ENCODE measurements around the gene FBXO33. TPM values are rescaled to one million over a fixed set of nuclear protein-coding genes. Genes with fewer than 3 reads are reported as not detected.
"Not testable (repeated sequence)": the region's sequence is repeated elsewhere in the genome, so short reads cannot be mapped to it uniquely, and the experiment has no call there.

The FBXO33 gene
- total and polyA plus RNA-seq, 9 donors, result 5.4 to 22.2 (median 9.0) TPM

- Histone ChIP-seq H3K27me3 (no peaks in the 10 kb centered on the region), H3K4me3 (no peak overlapping the region), H3K4me1 (ENCODE audit: insufficient read depth) (no peaks in the 10 kb centered on the region), H3K9me3 (no peaks in the 10 kb centered on the region), H3K36me3 (no peaks in the 10 kb centered on the region), H3K27ac (no peak overlapping the region)
- TF ChIP-seq POLR2A (IDR thresholded peaks at IDR 0.05) (no peak), EP300 (IDR thresholded peaks at IDR 0.05) (no peak), CTCF (IDR thresholded peaks at IDR 0.05) (no peak)
- intact Hi-C loops (cut with DNase I), result loop anchor here in 1 of 4 donors (10.0 kb wide), 1 partner anchor 252 kb away; the partner anchor contains the start of gene GEMIN2
- 93 to 97% (median 97%) methylated on average over 10 of the region's 10 CpGs for WGBS, 3 donors
- DNase-seq, result no peak
Measured at GRCh38 chr14:39366460-39367386, 65.5 kb downstream of the FBXO33 start.

GRCh38 chr14:39365354-39365753 lies 66.9 kb downstream of the FBXO33 start:
- no peak for DNase-seq
- Histone ChIP-seq H3K4me1 (ENCODE audit: insufficient read depth) (no peaks in the 10 kb centered on the region), H3K27ac (no peak overlapping the region), H3K4me3 (no peak overlapping the region), H3K27me3 (no peaks in the 10 kb centered on the region), H3K9me3 (no peaks in the 10 kb centered on the region), H3K36me3 (no peaks in the 10 kb centered on the region)
- intact Hi-C loops (cut with DNase I), result loop anchor here in 1 of 4 donors (10.0 kb wide), 1 partner anchor 251 kb away; the partner anchor contains the start of gene GEMIN2
- WGBS, 3 donors, result 94 to 100% (median 94%) methylated on average over 1 of the region's 1 CpG
- TF ChIP-seq CTCF (IDR thresholded peaks at IDR 0.05), result no peak
- TF ChIP-seq POLR2A (IDR thresholded peaks at IDR 0.05), result no peak
- TF ChIP-seq EP300 (IDR thresholded peaks at IDR 0.05), result no peak

- Histone ChIP-seq H3K27ac (no peak overlapping the region), H3K27me3 (no peaks in the 10 kb centered on the region), H3K4me1 (ENCODE audit: insufficient read depth) (no peaks in the 10 kb centered on the region), H3K36me3 (no peaks in the 10 kb centered on the region), H3K4me3 (no peak overlapping the region), H3K9me3 (no peaks in the 10 kb centered on the region)
- no peak for DNase-seq
- no peak for TF ChIP-seq EP300 (IDR thresholded peaks at IDR 0.05)
- TF ChIP-seq POLR2A (IDR thresholded peaks at IDR 0.05), result no peak
- TF ChIP-seq CTCF (IDR thresholded peaks at IDR 0.05), result no peak
- 79 to 91% (median 85%) methylated on average over 1 of the region's 1 CpG for WGBS, 3 donors
- intact Hi-C loops (cut with DNase I), result loop anchor here in 1 of 4 donors (10.0 kb wide), 1 partner anchor 250 kb away; the partner anchor contains the start of gene GEMIN2
Measured at GRCh38 chr14:39364509-39364908, 67.7 kb downstream of the FBXO33 start.

GRCh38 chr14:39361556-39361955 lies 70.7 kb downstream of the FBXO33 start:
- WGBS, 3 donors, result 91 to 93% (median 91%) methylated on average over 5 of the region's 5 CpGs
- DNase-seq; H3K4me3 ChIP-seq; H3K36me3 ChIP-seq; H3K27me3 ChIP-seq; H3K27ac ChIP-seq; H3K9me3 ChIP-seq; H3K4me1 ChIP-seq (ENCODE audit: insufficient read depth): not testable (repeated sequence)
- intact Hi-C loops (cut with DNase I), result loop anchor here in 1 of 4 donors (10.0 kb wide), 1 partner anchor 247 kb away; the partner anchor contains the start of gene GEMIN2

GRCh38 chr14:39360316-39360715 lies 71.9 kb downstream of the FBXO33 start:
- no peak overlapping the region for H3K4me3 ChIP-seq
- TF ChIP-seq EP300 (IDR thresholded peaks at IDR 0.05) (no peak), POLR2A (IDR thresholded peaks at IDR 0.05) (no peak), CTCF (IDR thresholded peaks at IDR 0.05) (no peak)
- no peaks in the 10 kb centered on the region for H3K27me3 ChIP-seq
- H3K36me3 ChIP-seq, result no peaks in the 10 kb centered on the region
- no peak overlapping the region for H3K27ac ChIP-seq
- intact Hi-C loops (cut with DNase I), result loop anchor here in 1 of 4 donors (10.0 kb wide), 1 partner anchor 246 kb away; the partner anchor contains the start of gene GEMIN2
- H3K9me3 ChIP-seq, result no peaks in the 10 kb centered on the region
- DNase-seq, result no peak
- no peaks in the 10 kb centered on the region for H3K4me1 ChIP-seq (ENCODE audit: insufficient read depth)

GRCh38 chr14:39359069-39359468 lies 73.2 kb downstream of the FBXO33 start:
- WGBS, 3 donors, result 81 to 87% (median 86%) methylated on average over 10 of the region's 10 CpGs
- H3K9me3 ChIP-seq; H3K4me1 ChIP-seq (ENCODE audit: insufficient read depth); H3K27me3 ChIP-seq; DNase-seq; intact Hi-C loops (cut with DNase I); H3K4me3 ChIP-seq; H3K27ac ChIP-seq; H3K36me3 ChIP-seq: not testable (repeated sequence)

Data from ovary (tissue), 9 donors.